GM19455 (cell line): ENCODE measurements around the gene PHF3.

ENCODE experiments used
- ATAC-seq: cut with Tn5 transposase; IDR thresholded peaks from one replicate; pipeline ENCODE4 v1.9.1; 2021; ENCODE audit not compliant: unreplicated experiment

Gene PHF3

GRCh38 chr6:63644668-63645326 is 9.2 kb downstream of the PHF3 start:
- ATAC-seq, result no peak

- no peak for ATAC-seq
Measured at GRCh38 chr6:63649269-63649668, 13.7 kb downstream of the PHF3 start.

DNA sequence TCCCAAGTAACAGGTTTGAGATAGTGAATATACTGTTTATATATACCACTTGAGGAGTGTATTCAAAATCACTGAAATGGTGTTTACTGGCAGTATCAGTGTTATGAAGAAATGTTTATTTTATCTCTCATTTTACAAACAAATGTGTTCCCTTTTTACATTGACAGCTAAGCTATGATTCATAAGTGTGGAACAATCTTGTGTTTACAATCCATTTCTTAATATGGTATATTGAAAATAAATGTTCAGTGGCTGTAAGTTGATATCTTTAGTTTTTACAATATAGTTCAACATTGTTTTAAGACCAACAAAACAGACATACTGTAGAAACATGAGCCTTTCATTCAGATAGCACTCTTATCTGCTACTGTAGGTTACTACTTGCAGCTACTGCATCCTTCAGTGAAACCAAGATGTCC is 14.3 kb downstream of the PHF3 start:
- ATAC-seq, result no peak

GRCh38 chr6:63652980-63653379 is 17.4 kb downstream of the PHF3 start:
- no peak for ATAC-seq

DNA sequence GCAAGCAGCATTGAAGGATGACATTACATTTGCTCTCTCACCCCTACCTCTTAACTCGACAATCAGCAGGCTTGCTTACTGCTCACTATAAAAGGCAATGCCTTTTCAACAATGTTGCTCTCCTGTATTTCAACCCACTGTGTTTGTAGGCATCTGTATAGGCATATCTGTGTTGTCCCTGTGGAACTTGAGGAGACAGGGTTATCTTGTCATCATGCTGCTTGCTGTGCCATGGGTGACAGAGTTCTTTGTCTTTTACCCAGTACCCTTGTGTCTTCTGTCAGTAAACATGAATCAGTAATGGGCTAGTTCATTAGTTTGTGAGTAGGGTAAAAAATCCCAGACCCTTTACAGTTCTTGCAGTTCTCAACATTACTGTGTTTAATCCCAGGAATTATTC is 25.2 kb downstream of the PHF3 start:
- no peak for ATAC-seq

GRCh38 chr6:63661769-63662168 is 26.2 kb downstream of the PHF3 start:
- ATAC-seq, result no peak

- ATAC-seq, result no peak
Measured at GRCh38 chr6:63663147-63663955, 27.7 kb downstream of the PHF3 start.

- ATAC-seq, result no peak
Measured at GRCh38 chr6:63663956-63664281, 28.3 kb downstream of the PHF3 start.

GRCh38 chr6:63671098-63671754 is 35.6 kb downstream of the PHF3 start:
- ATAC-seq, result no peak

- ATAC-seq, result no peak
Measured at GRCh38 chr6:63672582-63673129, 37.1 kb downstream of the PHF3 start.

DNA sequence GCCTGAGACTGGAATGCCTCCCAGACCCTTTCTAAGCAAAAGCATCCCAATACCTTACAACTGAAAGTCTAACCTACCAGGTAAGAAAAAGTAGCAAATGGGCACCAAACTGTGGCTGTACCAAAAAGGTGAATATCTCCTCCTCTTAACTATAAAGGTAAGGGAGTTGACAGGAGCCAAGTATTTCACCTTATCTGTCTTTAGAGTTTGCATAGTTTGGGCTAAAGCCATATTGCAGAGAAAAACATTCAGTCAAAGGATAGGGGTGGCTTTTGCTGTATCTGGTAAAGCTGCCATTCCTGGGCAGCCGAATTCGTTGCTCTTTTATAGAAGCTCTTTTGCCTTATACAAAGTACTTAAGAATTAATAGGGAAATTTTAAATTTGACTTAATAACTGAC is 38.1 kb downstream of the PHF3 start:
- no peak for ATAC-seq

DNA sequence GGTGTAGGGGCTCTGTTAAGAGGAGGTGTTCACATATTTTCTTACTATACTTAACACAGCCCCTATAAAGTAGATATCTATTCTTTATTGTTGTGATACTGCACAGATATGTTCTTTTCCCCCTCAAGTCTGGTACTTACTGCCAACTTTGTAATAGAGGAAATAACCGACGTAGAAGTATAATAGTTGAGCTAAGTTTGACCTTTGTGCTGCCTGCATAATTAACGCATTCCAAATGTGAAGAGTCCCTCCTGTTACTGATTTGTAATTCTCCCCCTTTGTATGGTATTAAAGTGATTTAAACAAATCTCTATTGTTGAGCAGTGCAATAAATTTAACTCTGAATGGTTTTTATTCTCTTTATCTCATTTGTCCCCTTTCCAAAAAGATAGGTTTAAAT is 39.0 kb downstream of the PHF3 start:
- ATAC-seq, result no peak

- ATAC-seq, result no peak
Measured at GRCh38 chr6:63675138-63675537, 39.5 kb downstream of the PHF3 start.

GRCh38 chr6:63676412-63677114 is 41.0 kb downstream of the PHF3 start:
- no peak for ATAC-seq

GRCh38 chr6:63677282-63677681 is 41.7 kb downstream of the PHF3 start:
- no peak for ATAC-seq

GRCh38 chr6:63683071-63683603 is 47.5 kb downstream of the PHF3 start:
- ATAC-seq, result no peak

- peak; percentile 65 for ATAC-seq
Measured at GRCh38 chr6:63685446-63686379, 50.1 kb downstream of the PHF3 start.

DNA sequence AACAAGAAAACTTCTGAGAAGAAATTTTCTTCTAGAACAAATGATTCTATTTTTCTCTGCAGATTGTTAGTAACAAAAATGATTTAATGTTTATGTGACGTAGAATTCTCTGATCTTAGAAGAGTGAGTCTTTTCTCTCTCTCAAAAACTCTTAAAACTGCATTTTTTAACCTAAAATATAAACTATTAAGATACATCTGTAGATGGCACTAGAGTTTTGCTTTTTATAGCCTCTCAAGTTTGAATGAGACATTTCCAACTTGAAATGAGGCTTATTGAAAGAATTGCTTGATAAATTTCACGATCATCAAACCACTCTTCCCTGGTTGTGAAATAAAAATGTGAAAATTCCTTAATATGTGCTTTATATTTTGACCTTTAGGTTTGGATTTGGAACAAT is 53.8 kb downstream of the PHF3 start:
- ATAC-seq, result no peak

GRCh38 chr6:63690221-63690620 is 54.6 kb downstream of the PHF3 start:
- no peak for ATAC-seq

- no peak for ATAC-seq
Measured at GRCh38 chr6:63705707-63706106, 70.1 kb downstream of the PHF3 start.
